Stimulated activated CD4-positive, alpha-beta T cell treated with anti-CD3 and anti-CD28 coated beads, Interleukin-4, amount 100 ng/mL, for 24 hours (primary cell): ENCODE results near the gene PDE7B.

Experiments
- DNase-seq: peaks from one replicate; pipeline ENCODE4 v3.0.0-alpha.2; 2020

The PDE7B gene

DNA sequence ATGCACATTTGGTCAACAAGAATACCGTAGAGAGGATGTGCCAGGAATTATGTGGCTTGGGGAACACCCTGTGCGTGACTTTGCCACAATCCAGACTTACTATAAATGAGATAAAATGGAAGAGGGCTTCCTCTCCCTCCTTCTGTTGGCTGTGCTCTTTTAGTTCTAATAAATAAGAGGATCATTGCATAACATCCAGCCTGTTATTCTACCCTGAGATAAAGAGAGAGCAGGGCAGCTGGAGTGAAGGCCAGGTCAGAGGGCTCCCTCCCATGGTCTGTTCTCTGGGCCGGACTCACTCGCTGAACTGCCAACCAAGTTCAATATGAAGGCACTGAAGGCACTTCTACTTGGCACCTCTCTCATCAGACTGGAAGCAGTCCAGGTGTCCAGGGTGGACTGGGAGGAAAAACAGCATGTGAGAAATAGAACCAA lies 306.9 kb downstream of the PDE7B start:
- DNase-seq = no peak

DNA sequence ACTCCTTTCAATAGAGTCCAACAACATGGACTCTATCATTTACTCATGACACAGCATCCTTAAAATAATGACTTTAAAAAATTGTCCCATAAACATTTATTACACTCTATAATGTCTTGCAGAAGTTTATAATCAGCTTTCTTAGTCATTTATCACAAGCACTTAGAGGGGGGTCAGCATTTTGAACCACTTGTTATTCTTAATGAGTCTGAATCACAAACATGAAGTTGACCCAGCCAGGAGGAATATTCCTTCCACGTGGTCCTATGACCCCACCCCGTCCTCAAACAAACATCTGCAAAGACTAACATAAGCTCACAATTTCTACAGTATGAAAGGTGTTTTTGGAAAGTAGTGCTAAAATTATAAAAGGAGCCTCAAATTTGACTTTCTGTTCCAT lies 307.5 kb downstream of the PDE7B start:
- no peak for DNase-seq

DNA sequence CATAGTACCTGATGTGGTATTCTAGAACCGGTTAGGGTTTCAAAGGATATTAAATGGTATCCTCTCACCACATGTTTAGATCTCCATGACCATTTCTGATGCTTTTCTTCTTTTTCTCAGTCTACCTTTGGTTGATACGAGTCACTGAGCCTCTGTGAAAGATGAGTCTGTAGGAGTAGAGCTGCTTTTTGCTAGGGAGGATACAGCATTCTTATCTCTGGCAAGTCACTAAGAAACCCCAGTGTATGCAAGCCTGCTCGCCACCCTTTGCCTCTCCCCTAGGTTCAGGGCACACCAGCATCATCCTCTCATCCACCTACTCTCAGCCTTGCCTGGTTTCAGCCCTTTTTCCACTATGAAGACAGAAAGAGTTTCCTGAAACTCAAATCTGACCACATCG lies 308.7 kb downstream of the PDE7B start:
- DNase-seq = no peak

DNA sequence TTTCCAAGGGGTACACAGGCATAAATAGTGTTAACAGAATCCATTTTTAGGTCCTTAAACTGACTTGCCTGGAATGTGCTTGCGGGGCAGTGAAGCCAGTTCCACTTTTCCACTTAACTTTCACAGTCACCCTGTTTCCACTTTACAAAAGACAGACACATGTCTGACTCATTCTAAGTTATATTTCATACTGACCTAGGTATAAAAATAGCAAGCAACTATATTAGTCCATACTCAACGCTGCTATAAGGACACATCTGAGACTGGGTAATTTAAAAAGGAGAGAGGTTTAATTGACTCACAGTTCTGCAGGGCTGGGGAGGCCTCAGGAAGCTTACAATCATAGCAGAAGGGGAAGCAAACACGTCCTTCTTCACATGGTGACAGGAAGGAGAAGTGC lies 310.4 kb downstream of the PDE7B start:
- DNase-seq = no peak

DNA sequence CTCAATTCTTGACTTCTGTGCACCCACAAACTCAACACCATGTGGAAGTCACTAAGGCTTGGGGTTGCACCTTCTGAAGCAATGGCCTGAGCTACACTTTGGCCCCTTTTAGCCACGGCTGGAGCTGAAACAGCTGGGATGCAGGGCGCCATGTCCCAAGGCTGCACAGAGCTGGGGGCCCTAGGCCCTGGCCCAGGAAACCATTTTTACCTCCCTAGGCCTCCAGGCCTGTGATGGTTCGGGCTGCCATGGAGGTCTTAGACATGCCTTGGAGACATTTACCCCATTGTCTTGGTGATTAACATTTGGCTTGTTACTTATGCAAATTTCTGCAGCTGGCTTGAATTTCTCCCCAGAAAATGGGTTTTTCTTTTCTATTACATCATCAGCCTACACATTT lies 311.8 kb downstream of the PDE7B start:
- no peak for DNase-seq

DNA sequence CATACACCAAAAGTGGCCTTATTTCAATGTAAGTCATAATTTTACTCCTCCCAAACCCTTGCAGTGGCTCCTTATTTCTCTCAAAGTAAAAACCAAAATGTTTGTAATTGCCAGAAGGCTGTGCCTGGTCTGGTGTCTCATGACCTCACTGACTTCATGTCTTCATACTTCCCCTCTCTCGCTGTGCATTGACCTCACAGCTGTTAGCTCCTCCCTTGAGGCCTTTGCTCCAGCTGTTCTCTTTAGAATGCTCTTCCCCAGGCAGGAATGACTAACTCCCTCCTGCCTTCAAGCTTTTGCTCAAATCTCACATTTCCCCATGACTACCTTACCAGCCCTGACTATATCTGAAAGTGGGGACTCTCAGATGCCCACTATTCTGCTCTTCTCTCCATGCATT lies 315.3 kb downstream of the PDE7B start:
- DNase-seq = no peak

DNA sequence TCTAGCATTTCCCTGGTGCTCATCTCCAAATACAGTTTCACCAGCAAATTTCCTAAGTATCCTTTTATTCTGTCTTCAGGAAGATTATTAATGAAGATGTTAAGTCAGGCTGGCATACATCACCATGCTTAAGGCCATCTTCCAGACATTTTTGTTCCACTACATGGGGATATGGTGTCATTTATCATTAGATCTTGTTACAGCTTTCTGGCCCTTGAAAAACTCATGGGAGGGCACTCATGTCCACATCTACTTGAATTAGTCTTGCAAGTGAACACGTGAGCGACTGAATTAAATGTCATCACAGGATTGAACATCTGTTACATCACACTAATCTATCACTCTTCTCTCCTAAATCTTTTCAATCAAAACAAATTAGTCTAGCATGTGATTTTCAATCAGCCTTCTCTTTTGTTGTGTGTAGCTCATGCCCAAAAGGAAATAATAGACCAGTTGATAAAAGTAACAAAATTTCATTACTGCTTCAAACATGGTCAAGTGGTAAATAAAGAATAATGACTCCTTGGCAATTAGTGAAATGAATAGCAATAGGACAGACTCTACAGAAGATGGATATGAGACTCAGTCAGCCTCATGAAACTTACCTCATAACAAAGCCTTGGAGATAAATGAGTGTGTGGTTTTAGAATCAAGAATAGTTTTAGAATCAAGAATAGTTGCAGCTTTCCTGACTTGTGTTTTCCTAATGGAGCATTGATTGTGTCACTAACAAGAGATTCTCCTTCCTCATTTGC lies 318.1 kb downstream of the PDE7B start:
- DNase-seq = no peak

DNA sequence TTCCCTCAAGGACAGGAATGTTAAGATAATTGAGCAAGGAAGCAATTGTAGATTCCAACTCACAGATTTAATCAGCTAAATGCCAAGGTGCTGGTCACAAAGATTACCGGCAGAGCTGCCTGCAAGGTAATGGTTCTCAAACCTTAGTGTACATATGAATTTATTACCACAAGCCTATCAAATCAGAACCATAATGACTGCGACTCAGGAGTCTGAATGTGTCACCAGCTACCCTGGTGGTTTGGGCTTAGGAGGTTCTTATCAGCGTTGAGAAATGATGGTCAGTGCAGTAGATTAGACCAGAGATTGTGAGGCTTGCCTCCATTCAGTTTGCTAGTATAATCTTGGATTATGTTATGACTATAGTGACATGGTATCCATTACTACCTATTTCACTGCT lies 319.7 kb downstream of the PDE7B start:
- DNase-seq = no peak

DNA sequence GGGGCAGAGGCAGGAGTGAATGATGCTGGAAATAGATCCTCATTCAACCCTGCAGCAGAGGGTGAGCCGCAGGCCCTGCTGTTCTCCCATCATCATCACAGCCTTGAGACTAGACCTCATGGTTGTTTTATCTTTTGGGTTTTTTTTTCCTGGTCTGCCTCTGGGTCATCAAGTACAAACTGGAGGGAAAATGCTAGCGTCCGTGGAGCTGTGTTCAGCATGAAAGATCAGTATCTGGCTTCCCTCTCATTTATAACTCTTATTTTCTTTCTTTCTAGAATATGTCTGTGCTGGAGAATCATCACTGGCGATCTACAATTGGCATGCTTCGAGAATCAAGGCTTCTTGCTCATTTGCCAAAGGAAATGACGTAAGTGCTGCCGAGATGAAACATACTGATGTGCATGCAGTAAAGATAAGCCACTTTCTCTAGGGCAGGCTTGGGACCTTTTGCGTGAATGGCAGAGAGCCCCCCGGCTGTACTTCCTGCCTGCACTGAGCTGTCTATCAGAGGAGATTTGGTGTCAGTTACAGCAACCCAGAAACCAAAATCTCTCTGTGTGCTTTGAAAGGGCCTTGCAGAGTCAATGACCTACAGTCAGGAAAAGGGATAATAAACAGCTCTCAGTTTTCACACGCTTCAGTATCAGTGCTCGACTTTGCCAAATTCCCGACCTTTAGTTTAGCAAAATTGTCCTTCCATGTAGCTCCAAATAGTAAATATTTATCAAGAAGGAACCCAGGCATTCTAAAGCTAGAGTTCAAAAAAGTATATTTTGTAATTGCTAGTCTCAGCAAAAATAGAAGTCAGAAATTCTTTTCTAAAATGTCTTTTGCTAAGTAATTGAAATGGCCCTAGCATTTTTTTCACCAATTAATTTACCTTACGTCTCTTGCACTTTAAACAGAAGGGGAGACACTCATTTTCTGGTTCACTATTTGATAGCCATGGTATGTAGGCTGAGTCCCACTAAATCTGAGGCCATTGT lies 322.3 kb downstream of the PDE7B start:
- DNase-seq = no peak

DNA sequence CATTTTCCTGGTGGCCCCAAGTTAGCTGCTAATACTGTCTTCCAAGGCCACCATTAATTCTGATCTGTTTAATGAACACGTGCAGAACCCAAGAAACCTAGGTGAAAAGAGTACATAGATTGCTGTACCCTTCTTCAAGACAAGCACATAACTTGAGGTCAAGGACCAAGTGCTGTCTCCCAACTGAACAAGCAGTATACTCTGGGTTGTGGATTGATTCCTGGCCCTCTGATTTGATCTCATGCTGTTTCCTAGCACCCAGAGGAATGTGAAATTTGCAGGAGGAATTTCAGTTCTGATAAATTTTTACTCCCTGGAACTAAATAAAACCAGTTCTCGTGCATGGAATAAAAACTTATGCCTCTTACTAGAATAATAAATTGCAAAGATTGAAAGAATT lies 323.0 kb downstream of the PDE7B start:
- no peak for DNase-seq

DNA sequence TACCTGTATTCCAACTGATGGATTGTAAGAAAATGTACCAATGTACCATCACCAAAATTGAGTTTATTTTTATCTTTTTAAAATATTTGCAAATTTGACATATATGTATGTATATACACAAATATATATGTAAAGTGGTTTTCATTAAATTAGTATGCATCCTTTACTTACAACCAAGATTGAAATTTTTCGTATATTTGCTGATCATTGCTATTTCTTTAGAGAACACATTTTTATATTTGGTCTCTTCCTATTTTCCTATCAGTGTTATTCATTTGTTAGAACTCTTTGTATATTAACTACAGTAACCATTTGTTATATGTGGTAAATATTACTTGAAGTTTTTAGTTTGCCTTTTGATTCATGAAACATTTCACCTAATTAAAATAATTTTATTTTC lies 324.4 kb downstream of the PDE7B start:
- DNase-seq = no peak

DNA sequence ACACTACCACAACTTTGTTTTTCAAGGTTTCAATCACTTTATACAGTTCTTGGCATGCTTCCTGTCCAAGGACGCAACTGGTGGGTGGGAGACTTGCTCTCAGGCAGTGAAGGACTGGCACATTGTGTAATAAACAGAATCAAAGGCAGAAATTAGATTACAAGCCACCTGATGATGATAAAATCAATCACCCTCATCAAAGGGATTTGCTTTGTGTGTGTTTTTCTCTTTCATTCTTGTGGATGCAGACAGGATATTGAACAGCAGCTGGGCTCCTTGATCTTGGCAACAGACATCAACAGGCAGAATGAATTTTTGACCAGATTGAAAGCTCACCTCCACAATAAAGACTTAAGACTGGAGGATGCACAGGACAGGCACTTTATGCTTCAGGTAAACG lies 327.2 kb downstream of the PDE7B start:
- DNase-seq = no peak

DNA sequence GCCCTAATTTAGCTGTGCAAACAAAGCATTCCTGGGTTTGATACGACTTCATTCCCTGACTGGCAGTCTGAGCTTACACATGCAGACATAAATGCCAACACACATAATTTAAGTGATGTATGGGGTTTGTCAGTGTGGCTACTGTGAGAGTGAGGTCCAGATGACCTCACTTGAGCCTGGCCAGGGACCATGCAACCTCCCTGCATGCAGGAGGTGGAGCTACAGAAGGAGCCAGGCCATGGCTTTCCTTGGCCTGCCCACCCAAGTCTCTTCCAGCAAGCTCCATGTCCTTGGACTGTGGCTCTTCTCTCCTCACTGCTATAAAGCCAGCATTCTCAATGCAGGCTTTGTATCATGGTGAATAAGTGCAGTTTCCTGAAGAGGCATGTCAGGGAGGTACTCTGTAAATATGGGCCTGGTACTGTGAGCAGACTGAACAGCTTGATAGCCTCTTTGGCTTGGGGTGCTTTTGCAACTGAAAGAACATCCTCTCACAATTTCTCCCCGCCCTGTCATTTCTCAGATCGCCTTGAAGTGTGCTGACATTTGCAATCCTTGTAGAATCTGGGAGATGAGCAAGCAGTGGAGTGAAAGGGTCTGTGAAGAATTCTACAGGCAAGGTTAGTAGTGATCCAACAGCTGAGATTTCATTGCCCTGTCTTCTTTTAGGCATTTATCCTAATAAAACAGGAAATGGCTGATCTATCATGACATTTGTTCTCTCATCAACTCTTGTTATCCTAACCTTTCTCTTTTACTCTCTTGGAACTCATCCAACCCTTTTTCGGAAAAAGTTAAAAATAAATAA lies 329.4 kb downstream of the PDE7B start:
- DNase-seq = no peak

DNA sequence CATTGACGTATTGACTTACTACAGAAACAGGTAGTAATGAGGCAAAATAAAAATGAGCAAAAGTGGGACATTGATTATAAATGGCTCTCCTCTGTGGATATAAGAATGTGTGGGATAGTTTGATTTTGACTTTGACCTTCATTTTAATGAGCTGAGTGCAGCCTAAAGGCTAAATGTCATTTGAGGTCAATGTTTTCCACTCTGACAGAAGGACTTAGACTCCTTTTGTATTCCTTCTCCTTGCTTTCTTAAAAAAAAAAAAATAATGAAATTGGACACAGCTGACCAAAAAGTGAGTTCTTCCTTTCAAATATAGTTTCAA lies 330.0 kb downstream of the PDE7B start:
- no peak for DNase-seq

DNA sequence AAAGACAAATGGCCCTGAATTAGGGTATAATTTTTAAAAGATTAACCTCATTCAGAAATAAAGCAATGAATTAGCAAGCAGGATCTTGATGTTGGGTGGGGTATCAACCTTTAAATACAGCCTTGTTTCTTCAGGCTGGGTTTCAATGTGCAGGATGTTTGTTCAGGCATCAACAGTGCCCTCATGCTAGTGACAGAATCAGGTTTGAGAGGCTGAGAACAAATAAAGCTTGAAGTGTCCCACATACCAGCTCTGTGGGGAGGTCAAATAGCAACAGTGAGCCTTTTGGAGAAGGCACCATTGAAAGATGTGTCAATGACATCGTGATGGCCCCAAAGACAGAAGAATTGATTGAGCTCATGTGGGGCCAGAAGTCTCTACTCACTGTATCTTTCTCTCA lies 330.4 kb downstream of the PDE7B start:
- no peak for DNase-seq

DNA sequence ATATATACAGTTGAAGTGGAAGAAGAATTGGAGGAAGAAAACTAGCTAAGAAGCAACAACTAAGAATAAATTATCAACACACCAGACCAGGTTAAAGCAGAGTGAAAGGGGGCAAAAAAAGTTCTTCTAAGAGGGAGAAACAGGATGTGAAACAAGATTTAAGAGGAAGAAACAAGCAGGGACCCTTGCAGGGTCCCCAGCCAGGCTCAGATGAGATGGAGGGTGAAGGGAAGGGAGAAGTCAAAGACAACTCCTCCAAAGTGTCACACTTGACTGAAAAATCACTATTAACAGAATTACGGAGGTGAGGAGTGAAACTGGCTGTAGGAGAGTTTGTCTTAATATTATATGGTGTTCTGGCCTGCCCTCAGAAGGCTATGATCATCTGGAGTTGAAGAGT lies 333.2 kb downstream of the PDE7B start:
- DNase-seq = no peak

DNA sequence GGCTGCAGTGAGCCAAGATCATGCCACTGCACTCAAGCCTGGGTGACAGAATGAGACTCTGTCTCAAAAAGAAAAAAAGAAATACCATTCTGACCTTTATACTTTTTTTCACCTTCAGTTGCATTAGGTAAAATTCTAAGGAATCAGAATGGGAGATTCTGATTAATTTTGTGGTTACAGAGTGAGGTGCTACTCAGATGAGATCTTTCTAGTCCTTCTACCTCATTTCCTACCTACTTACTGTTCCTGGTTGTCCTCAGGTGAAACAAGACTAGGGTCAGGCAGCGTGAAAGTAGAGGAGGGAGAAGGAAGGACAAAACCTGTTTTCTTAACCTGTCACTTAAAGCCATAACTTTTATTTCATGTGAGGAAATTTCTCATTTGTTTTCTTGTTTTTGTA lies 334.9 kb downstream of the PDE7B start:
- no peak for DNase-seq

DNA sequence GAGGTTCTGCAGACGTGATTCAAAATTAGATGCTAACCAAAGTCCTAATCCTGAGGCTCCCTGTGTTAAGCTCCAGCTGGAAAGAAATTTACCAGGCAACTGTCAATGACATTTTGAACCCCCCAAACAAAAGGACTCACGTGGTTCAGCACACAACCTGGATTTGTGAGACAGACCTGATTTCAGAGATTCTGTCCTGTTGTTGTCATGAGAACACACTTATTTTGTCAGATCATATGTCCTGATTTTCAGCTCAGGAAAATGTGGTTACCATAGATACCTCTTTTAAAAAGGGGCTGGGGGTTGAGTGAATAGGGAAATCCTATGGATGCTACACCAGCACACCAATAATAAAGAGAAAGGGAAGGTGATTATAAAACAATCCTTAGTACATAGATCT lies 337.0 kb downstream of the PDE7B start:
- DNase-seq = no peak

DNA sequence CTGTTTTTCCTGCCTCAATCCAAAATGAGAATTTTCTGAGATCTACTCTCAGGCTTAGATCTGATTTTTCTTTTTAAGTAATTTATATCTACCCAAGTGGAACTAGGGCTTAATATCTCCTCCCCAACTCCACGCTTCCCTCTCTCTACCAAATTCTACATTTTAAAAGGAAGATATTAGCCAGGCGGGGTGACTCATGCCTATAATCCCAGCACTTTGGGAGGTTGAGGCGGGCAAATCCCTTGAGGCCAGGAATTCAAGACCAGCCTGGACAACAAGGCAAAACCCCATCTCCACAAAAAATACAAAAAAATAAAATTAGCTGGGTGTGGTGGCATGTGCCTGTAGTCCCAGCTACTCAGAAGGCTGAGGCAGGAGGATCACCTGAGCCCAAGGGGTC lies 337.6 kb downstream of the PDE7B start:
- no peak for DNase-seq

DNA sequence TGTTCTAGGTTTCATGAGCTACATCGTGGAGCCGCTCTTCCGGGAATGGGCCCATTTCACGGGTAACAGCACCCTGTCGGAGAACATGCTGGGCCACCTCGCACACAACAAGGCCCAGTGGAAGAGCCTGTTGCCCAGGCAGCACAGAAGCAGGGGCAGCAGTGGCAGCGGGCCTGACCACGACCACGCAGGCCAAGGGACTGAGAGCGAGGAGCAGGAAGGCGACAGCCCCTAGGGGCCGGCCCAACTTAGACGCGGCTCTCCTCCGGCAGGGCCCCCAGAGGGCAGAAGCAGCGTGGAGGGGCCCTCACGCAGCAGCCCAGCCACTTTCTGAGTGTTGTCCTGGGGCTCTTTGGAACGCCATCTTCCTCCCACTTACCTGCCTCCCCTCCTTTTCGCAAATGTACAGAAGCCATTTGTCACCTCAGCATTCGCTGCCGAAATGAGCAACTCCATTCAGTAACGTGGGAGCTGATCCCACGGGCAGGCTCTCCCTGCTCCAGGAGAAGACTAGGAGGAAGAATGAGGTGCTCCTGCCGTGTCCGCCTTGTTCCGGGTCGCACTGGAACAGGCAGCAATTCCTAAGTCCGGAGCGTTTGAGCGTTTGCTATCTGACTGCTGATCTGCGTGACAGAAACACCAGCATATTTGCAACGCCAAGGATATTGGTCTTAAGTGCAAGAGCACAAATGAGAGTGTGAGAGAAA lies 340.3 kb downstream of the PDE7B start:
- DNase-seq = no peak

DNA sequence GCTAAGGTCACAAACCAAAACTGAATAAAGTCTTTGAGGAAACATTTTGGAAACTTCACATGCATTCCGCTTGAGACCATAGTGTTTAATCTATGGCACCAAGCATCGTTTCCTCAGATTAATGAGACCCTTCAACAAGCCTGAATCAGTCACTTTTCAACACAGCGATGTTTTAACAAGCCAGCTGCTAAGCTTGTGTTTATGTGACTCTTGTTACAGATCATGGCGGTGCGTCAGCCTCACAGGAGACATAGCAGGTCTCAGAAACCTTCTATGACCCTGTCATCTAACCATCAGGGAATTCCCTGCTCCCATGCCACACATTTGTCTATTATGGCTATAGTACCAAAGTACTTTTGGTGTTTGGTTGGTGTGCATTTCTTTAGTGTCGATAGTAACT lies 341.4 kb downstream of the PDE7B start:
- DNase-seq = no peak

DNA sequence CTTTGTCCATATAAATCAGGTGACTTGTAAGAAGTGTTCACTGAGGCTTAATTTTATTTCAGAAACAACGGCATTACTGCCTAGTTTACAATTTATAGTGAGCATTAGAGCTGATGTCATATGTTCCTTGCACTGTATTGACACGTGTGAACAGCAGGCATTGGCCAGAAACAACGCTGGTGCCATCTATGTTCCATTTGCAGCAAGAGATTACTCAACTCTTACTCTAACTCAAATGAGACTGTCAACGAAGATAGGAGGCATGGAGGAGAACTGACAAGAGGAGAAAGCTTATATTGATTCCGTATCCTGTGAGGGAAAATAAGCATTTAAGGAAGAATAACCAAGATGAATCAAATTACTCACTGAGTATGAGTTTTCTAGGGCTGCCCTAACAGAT lies 350.2 kb downstream of the PDE7B start:
- DNase-seq = no peak

DNA sequence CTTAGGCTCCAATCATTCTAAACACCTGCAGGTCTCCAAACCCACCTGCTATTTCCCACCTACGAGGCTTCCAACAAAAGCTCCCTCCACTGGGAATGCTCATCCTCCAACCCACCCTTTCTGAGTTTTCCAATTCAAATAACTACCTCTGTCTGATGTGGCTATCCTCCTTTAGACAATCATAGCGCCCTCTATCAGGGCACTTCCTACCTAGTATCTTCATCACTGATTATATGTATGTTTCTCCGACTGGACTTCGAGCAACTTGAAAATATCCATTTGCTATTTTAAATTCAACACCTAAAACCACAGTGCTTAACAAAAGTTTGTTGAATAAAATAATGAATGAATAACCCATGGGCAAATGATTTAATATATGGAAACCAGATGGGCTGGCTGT lies 357.3 kb downstream of the PDE7B start:
- no peak for DNase-seq
